ENCODE results near the gene ODC1. TPM values are rescaled to one million over a fixed set of nuclear protein-coding genes. Genes with fewer than 3 reads are reported as not detected.

ODC1 gene
- polyA plus RNA-seq, 1 donor (not counting 4 experiments of a cell fraction or from before 2014, with no cell fraction given): 637 TPM

GRCh38 chr2:10413503-10413902 is 34.6 kb downstream of the ODC1 start:
- no peak overlapping the region for H3K4me3 ChIP-seq (ENCODE audit: control insufficient read depth in 2 of 3, extremely low read depth in 1 of 3, insufficient read depth in 2 of 3, low read depth in 1 of 3, low read length in 3 of 3)
- no peaks in the 10 kb centered on the region for H3K27me3 ChIP-seq (ENCODE audit: control insufficient read depth, extremely low read depth, insufficient read depth, low read length)
- no peaks in the 10 kb centered on the region for H3K79me2 ChIP-seq (ENCODE audit: control insufficient read depth, insufficient read depth, low read length)
- no peak overlapping the region for H3K9ac ChIP-seq (ENCODE audit: control insufficient read depth, extremely low read depth, insufficient read depth, low read length)
- no peak overlapping the region for H2AFZ ChIP-seq (ENCODE audit: control insufficient read depth, low read length)
- no peak for FAIRE-seq
- H3K4me1 ChIP-seq (ENCODE audit: control insufficient read depth, extremely low read depth, insufficient read depth, low read length): peaks cover 37% of the 10 kb centered on the region
- H3K9me3 ChIP-seq (ENCODE audit: control insufficient read depth, low read depth, low read length): no peaks in the 10 kb centered on the region
- peak overlapping the region; percentile 27 for H3K27ac ChIP-seq (ENCODE audit: control insufficient read depth, insufficient read depth, low read length)
- peaks cover 2% of the 10 kb centered on the region for H4K20me1 ChIP-seq (ENCODE audit: control insufficient read depth, extremely low read depth, insufficient read depth, low read length)
- H3K9me1 ChIP-seq (ENCODE audit: control insufficient read depth, extremely low read depth, insufficient read depth, low read length): peaks cover 4% of the 10 kb centered on the region
- dilution Hi-C loops (cut with MboI; ENCODE audit: extremely low pct_ligation_motif_present, low sequenced_read_pairs): no loop called here
- peaks cover 2 to 10% of the 10 kb centered on the region in 2 experiments for H3K36me3 ChIP-seq (ENCODE audit: control insufficient read depth in 2 of 2, extremely low read depth in 1 of 2, insufficient read depth in 2 of 2, low read length in 2 of 2)
- no peak for TF ChIP-seq EZH2 (IDR thresholded peaks at IDR 0.05; ENCODE audit: low read length)
- no peak for TF ChIP-seq CTCF (optimal IDR thresholded peaks at IDR 0.05 in 1 of 3, IDR thresholded peaks at IDR 0.05 in 1 of 3, conservative IDR thresholded peaks at IDR 0.05 in 1 of 3; ENCODE audit: extremely low read depth in 1 of 3, insufficient read depth in 2 of 3, low read length in 3 of 3)
- H3K4me2 ChIP-seq (ENCODE audit: control insufficient read depth, extremely low read depth, insufficient read depth, low read depth, low read length): peak overlapping the region; percentile 27
- no peak for DNase-seq (ENCODE audit: low read depth, low spot score)

GRCh38 chr2:10412380-10412779 is 35.7 kb downstream of the ODC1 start:
- Histone ChIP-seq H3K27me3 (ENCODE audit: control insufficient read depth, extremely low read depth, insufficient read depth, low read length) (no peaks in the 10 kb centered on the region), H4K20me1 (ENCODE audit: control insufficient read depth, extremely low read depth, insufficient read depth, low read length) (peaks cover 2% of the 10 kb centered on the region), H3K27ac (ENCODE audit: control insufficient read depth, insufficient read depth, low read length) (no peak overlapping the region), H3K9me3 (ENCODE audit: control insufficient read depth, low read depth, low read length) (no peaks in the 10 kb centered on the region), H3K36me3 (ENCODE audit: control insufficient read depth in 2 of 2, extremely low read depth in 1 of 2, insufficient read depth in 2 of 2, low read length in 2 of 2) (peaks cover 2 to 10% of the 10 kb centered on the region in 2 experiments), H3K4me2 (ENCODE audit: control insufficient read depth, extremely low read depth, insufficient read depth, low read depth, low read length) (no peak overlapping the region), H3K79me2 (ENCODE audit: control insufficient read depth, insufficient read depth, low read length) (no peaks in the 10 kb centered on the region), H3K9ac (ENCODE audit: control insufficient read depth, extremely low read depth, insufficient read depth, low read length) (no peak overlapping the region), H3K4me3 (ENCODE audit: control insufficient read depth in 2 of 3, extremely low read depth in 1 of 3, insufficient read depth in 2 of 3, low read depth in 1 of 3, low read length in 3 of 3) (no peak overlapping the region), H3K4me1 (ENCODE audit: control insufficient read depth, extremely low read depth, insufficient read depth, low read length) (peaks cover 49% of the 10 kb centered on the region), H2AFZ (ENCODE audit: control insufficient read depth, low read length) (no peak overlapping the region), H3K9me1 (ENCODE audit: control insufficient read depth, extremely low read depth, insufficient read depth, low read length) (peaks cover 4% of the 10 kb centered on the region)
- TF ChIP-seq EZH2 (IDR thresholded peaks at IDR 0.05; ENCODE audit: low read length) (no peak), CTCF (optimal IDR thresholded peaks at IDR 0.05 in 1 of 3, IDR thresholded peaks at IDR 0.05 in 1 of 3, conservative IDR thresholded peaks at IDR 0.05 in 1 of 3; ENCODE audit: extremely low read depth in 1 of 3, insufficient read depth in 2 of 3, low read length in 3 of 3) (no peak)
- dilution Hi-C loops (cut with MboI; ENCODE audit: extremely low pct_ligation_motif_present, low sequenced_read_pairs): no loop called here
- FAIRE-seq: peak; percentile 52
- no peak for DNase-seq (ENCODE audit: low read depth, low spot score)
